HepG2 (cell line): ENCODE measurements around the gene ARPP21. TPM values are rescaled to one million over a fixed set of nuclear protein-coding genes. Genes with fewer than 3 reads are reported as not detected.

ENCODE experiments used
- ATAC-seq: fragments of 200-7000 bp; cut with Tn5 transposase; 3 replicates; pipeline ENCODE4 v1.9.1; 2020; ENCODE audit warnings: mild to moderate bottlenecking, moderate library complexity
- BruUV-seq: library from RNA; stranded (reverse); fragments of 400-500 nt; replicated peaks from 2 replicates; lab custom pipeline; 2021; lab: Mats Ljungman, UMichigan
- CTCF ChIA-PET: fragments of 300-600 bp; formaldehyde crosslinking; extraction: SDS; loops from one replicate; lab custom pipeline; 2021; ENCODE audit warnings: low total read pairs, inconsistent platforms, low intra/inter-chr PET ratio; lab: Yijun Ruan, JAX
- POLR2A ChIA-PET: fragments of 350-600 bp; sonication (Branson Sonifier 250); formaldehyde crosslinking; loops from one replicate; lab custom pipeline; 2020; ENCODE audit warnings: antibody characterized with exemption, inconsistent platforms; lab: Yijun Ruan, JAX
- DNase-seq: peaks from one replicate; pipeline ENCODE4 v3.0.0-alpha.2; 2015; ENCODE audit warnings: low spot score
- FAIRE-seq: peaks from 3 replicates; lab custom pipeline; 2011; peaks lifted over from hg19 to GRCh38; lab: Jason Lieb, UNC
- H2AFZ ChIP-seq: one replicate; pipeline ENCODE4 v1.6.1; 2011; ENCODE audit warnings: low read length, inconsistent platforms
- H3K27ac ChIP-seq: fragments of 300-600 bp; 3 replicates; pipeline ENCODE4 v1.8.0; 2011; ENCODE audit warnings: mixed run types, mild to moderate bottlenecking, mixed read lengths, low read length, inconsistent platforms; ENCODE audit not compliant: insufficient read depth; ENCODE audit errors: extremely low read length
- H3K27me3 ChIP-seq, 2 experiments: fragments of 200-600 bp in 1 of 2; 2 replicates in 1 of 2; 3 replicates in 1 of 2; pipeline versions ENCODE4 v1.6.0 to v1.8.0; 2011; ENCODE audit warnings: low read length in 2 of 2, mild to moderate bottlenecking in 2 of 2, moderate library complexity in 2 of 2, inconsistent platforms in 1 of 2; ENCODE audit not compliant: insufficient read depth in 2 of 2, control insufficient read depth in 1 of 2
- H3K36me3 ChIP-seq, 2 experiments: fragments of 200-600 bp in 1 of 2; replicated peaks in 1 of 2; 2 replicates in 1 of 2; 3 replicates in 1 of 2; pipeline versions ENCODE4 v1.5.1 to v1.8.0; 2011; ENCODE audit warnings: low read length in 2 of 2, inconsistent platforms in 1 of 2; ENCODE audit not compliant: insufficient read depth in 2 of 2, control insufficient read depth in 1 of 2
- H3K4me1 ChIP-seq: 2 replicates; pipeline ENCODE4 v1.5.1; 2012; ENCODE audit warnings: low read length, inconsistent platforms; ENCODE audit not compliant: insufficient read depth
- H3K4me2 ChIP-seq: 2 replicates; pipeline ENCODE4 v1.6.0; 2011; ENCODE audit warnings: low read depth, low read length, inconsistent platforms
- H3K4me3 ChIP-seq, 3 experiments: fragments of 200-600 bp in 1 of 3; sonication (generic), shearing (Covaris generic) in 1 of 3; replicated peaks in 1 of 3; 2 replicates each; pipeline ENCODE4 v1.5.1; 2011 to 2016; ENCODE audit warnings: low read length in 3 of 3, inconsistent platforms in 2 of 3, low read depth in 2 of 3, mild to moderate bottlenecking in 2 of 3, control low read depth in 1 of 3, mixed read lengths in 1 of 3; ENCODE audit not compliant: insufficient read depth in 1 of 3
- H3K79me2 ChIP-seq: one replicate; pipeline ENCODE4 v1.6.1; 2011; ENCODE audit warnings: low read length, inconsistent platforms; ENCODE audit not compliant: insufficient read depth
- H3K9ac ChIP-seq: 2 replicates; pipeline ENCODE4 v1.6.0; 2011; ENCODE audit warnings: mild to moderate bottlenecking, low read depth, low read length, inconsistent platforms; ENCODE audit not compliant: insufficient read depth
- H3K9me3 ChIP-seq: 2 replicates; pipeline ENCODE4 v1.5.1; 2012; ENCODE audit warnings: mild to moderate bottlenecking, low read length
- H4K20me1 ChIP-seq: 2 replicates; pipeline ENCODE4 v1.6.0; 2011; ENCODE audit warnings: inconsistent platforms, mild to moderate bottlenecking, low read length, moderate library complexity; ENCODE audit not compliant: insufficient read depth
- ATF5 ChIP-seq: sonication (generic); formaldehyde crosslinking; IDR thresholded peaks from 2 replicates; pipeline ENCODE4 v1.4.0; 2020; ENCODE audit warnings: mild to moderate bottlenecking, low read depth, missing genetic modification reagents
- BCLAF1 ChIP-seq: fragments of 450-650 bp; IDR thresholded peaks from 2 replicates; pipeline ENCODE4 v1.6.1; 2017; ENCODE audit warnings: mild to moderate bottlenecking
- FOXP4 ChIP-seq: sonication (generic); formaldehyde crosslinking; IDR thresholded peaks from 2 replicates; pipeline ENCODE4 v1.4.0; 2020; ENCODE audit warnings: missing genetic modification reagents
- GMEB1 ChIP-seq: sonication (generic); formaldehyde crosslinking; IDR thresholded peaks from 2 replicates; pipeline ENCODE4 v1.5.1; 2020; ENCODE audit warnings: missing genetic modification reagents, mild to moderate bottlenecking, borderline replicate concordance
- IKZF1 ChIP-seq: fragments of 450-650 bp; IDR thresholded peaks from 2 replicates; pipeline ENCODE4 v1.7.1; 2016
- KDM5B ChIP-seq: sonication (generic); formaldehyde crosslinking; IDR thresholded peaks from 2 replicates; pipeline ENCODE4 v1.4.0; 2020; ENCODE audit warnings: missing genetic modification reagents, mild to moderate bottlenecking, borderline replicate concordance
- MXD1 ChIP-seq: sonication (generic); formaldehyde crosslinking; IDR thresholded peaks from 2 replicates; pipeline ENCODE4 v1.4.0; 2020; ENCODE audit warnings: mild to moderate bottlenecking, missing genetic modification reagents
- NFE2 ChIP-seq: sonication (generic); formaldehyde crosslinking; IDR thresholded peaks from 2 replicates; pipeline ENCODE4 v1.4.0; 2020; ENCODE audit warnings: missing genetic modification reagents
- RXRA ChIP-seq: sonication (generic); formaldehyde crosslinking; IDR thresholded peaks from 2 replicates; pipeline ENCODE4 v1.5.1; 2020; ENCODE audit warnings: missing genetic modification reagents
- SRSF4 ChIP-seq: fragments of 200-400 bp; formaldehyde crosslinking; IDR thresholded peaks from one replicate; pipeline ENCODE4 v1.6.1; 2018; ENCODE audit warnings: mild to moderate bottlenecking, low read depth, low read length, moderate library complexity; ENCODE audit not compliant: poor library complexity, severe bottlenecking
- ZNF160 ChIP-seq: sonication (generic); formaldehyde crosslinking; IDR thresholded peaks from 2 replicates; pipeline ENCODE4 v1.8.0; 2022; ENCODE audit warnings: mild to moderate bottlenecking, inconsistent platforms, missing genetic modification reagents
- ZNF17 ChIP-seq: sonication (generic); formaldehyde crosslinking; IDR thresholded peaks from 2 replicates; pipeline ENCODE4 v1.5.0; 2020; ENCODE audit warnings: mild to moderate bottlenecking, missing genetic modification reagents
- ZSCAN22 ChIP-seq: sonication (generic); formaldehyde crosslinking; IDR thresholded peaks from 2 replicates; pipeline ENCODE4 v1.4.0; 2020; ENCODE audit warnings: mild to moderate bottlenecking, missing genetic modification reagents
- WGBS: methylation state at CpG from one replicate; pipeline ENCODE4 v1.1.6; 2017; ENCODE audit warnings: low lambda C conversion rate; 5-methylcytosine and 5-hydroxymethylcytosine counted together
- in situ Hi-C: cut with HindIII; loops from 2 replicates; pipeline ENCODE4 v1.10.0; 2017; ENCODE audit warnings: low pct_unique_long_range_greater_than_20kb; ENCODE audit not compliant: extremely low pct_ligation_motif_present
- intact Hi-C: fragments of 100-400 bp; cut with micrococcal nuclease; formaldehyde crosslinking; loops from one replicate; pipeline ENCODE4 v1.10.0; 2022; ENCODE audit not compliant: unreplicated experiment
- polyA plus RNA-seq, 8 experiments: library from polyadenylated mRNA; depleted of rRNA in 3 of 8; stranded (reverse) in 7 of 8; unstranded in 1 of 8; fragments of >200 nt; fragmentation: Illumina TruSeq in 4 of 8; extraction: Trizol in 4 of 8; gene quantifications; 2 replicates each; pipeline versions ENCODE4 v1.2.1 to v1.2.3, GENCODE V29; 2011 to 2016; ENCODE audit warnings: low read depth in 4 of 8, missing spikeins in 1 of 8, mixed read lengths in 1 of 8; ENCODE audit not compliant: insufficient read depth in 1 of 8
- total RNA-seq, 5 experiments: library from RNA; depleted of rRNA; stranded (reverse); fragments of >200 nt; fragmentation: Illumina TruSeq; extraction: Trizol; gene quantifications; 2 replicates each; pipeline ENCODE4 v1.2.3, GENCODE V29; 2016; ENCODE audit warnings: low read depth in 1 of 5

Gene ARPP21
- total and polyA plus RNA-seq, 2 of the 13 experiments (the other 11 are each of a cell fraction or from before 2014, with no cell fraction given): not detected

- in situ Hi-C loops (no loop called here), intact Hi-C loops (no loop called here)
- BruUV-seq: no TSS peak
- POLR2A ChIA-PET: no interaction called here
- no peaks in the 10 kb centered on the region for H4K20me1 ChIP-seq
- no peaks in the 10 kb centered on the region for H3K4me1 ChIP-seq
- peaks cover 30% of the 10 kb centered on the region for H3K9me3 ChIP-seq
- no peak overlapping the region for H2AFZ ChIP-seq
- no peak for FAIRE-seq
- no peak overlapping the region for H3K4me2 ChIP-seq
- TF ChIP-seq SRSF4 (no peak), KDM5B (CRISPR knock-in tag) (no peak), FOXP4 (no peak), GMEB1 (no peak), ZSCAN22 (CRISPR knock-in tag) (no peak), ZNF17 (CRISPR knock-in tag) (no peak), ZNF160 (no peak), IKZF1 (no peak), BCLAF1 (no peak), MXD1 (CRISPR knock-in tag) (no peak), ATF5 (CRISPR knock-in tag) (no peak), RXRA (CRISPR knock-in tag) (no peak), NFE2 (CRISPR knock-in tag) (no peak)
- H3K27ac ChIP-seq: no peak overlapping the region
- DNase-seq: peak; percentile 1
- no peak overlapping the region for H3K4me3 ChIP-seq
- 39% methylated on average over 5 of the region's 5 CpGs for WGBS
- CTCF ChIA-PET: no interaction called here
- H3K79me2 ChIP-seq: no peaks in the 10 kb centered on the region
- no peak for ATAC-seq
- H3K27me3 ChIP-seq: no peaks in the 10 kb centered on the region
- H3K36me3 ChIP-seq: no peaks in the 10 kb centered on the region
- no peak overlapping the region for H3K9ac ChIP-seq
Observed at GRCh38 chr3:35832140-35832571, 192.8 kb downstream of the ARPP21 start.
